HG02759 (cell line): ENCODE results near the gene SIRPB2.
A peak's percentile ranks its signal among the peaks of the same experiment; 100 is the strongest.

Source experiments
- ATAC-seq: cut with Tn5 transposase; IDR thresholded peaks from one replicate; pipeline ENCODE4 v1.9.1; 2021; ENCODE audit warnings: mild to moderate bottlenecking, moderate library complexity; ENCODE audit not compliant: unreplicated experiment

Gene SIRPB2

GRCh38 chr20:1472556-1473245, 18.5 kb downstream of the SIRPB2 start:
- ATAC-seq, result no peak

- ATAC-seq, result no peak
These were observed 20.0 kb downstream of the SIRPB2 start for GRCh38 chr20:1471242-1471641.

GRCh38 chr20:1469925-1470571, 21.2 kb downstream of the SIRPB2 start:
- ATAC-seq, result peak; percentile 26

GRCh38 chr20:1469306-1469905, 21.8 kb downstream of the SIRPB2 start:
- ATAC-seq, result no peak

- ATAC-seq, result no peak
These were observed 23.0 kb downstream of the SIRPB2 start for GRCh38 chr20:1468117-1468624.

- ATAC-seq, result no peak
These were observed 23.7 kb downstream of the SIRPB2 start for GRCh38 chr20:1467355-1468116.

- no peak for ATAC-seq
These were observed 24.2 kb downstream of the SIRPB2 start for GRCh38 chr20:1467082-1467354.

- peak; percentile 93 for ATAC-seq
These were observed 24.8 kb downstream of the SIRPB2 start, which contains the start of gene NSFL1C for GRCh38 chr20:1466211-1467081. Gene NSFL1C, minus strand, starts transcription at chr20:1466849. Its CDS starts 25 bp downstream, at chr20:1466824.

GRCh38 chr20:1465470-1466210, 25.6 kb downstream of the SIRPB2 start:
- no peak for ATAC-seq

GRCh38 chr20:1463971-1464570, 27.1 kb downstream of the SIRPB2 start:
- no peak for ATAC-seq

- ATAC-seq, result no peak
These were observed 28.4 kb downstream of the SIRPB2 start for GRCh38 chr20:1462834-1463233.

GRCh38 chr20:1462001-1462400, 29.2 kb downstream of the SIRPB2 start:
- no peak for ATAC-seq

- no peak for ATAC-seq
These were observed 30.9 kb downstream of the SIRPB2 start for GRCh38 chr20:1460275-1460674.

GRCh38 chr20:1457992-1458391, 33.2 kb downstream of the SIRPB2 start:
- ATAC-seq, result no peak

GRCh38 chr20:1456300-1456699, 34.9 kb downstream of the SIRPB2 start:
- ATAC-seq, result no peak

- no peak for ATAC-seq
These were observed 40.2 kb downstream of the SIRPB2 start for GRCh38 chr20:1450926-1451491.

GRCh38 chr20:1449370-1449769, 41.9 kb downstream of the SIRPB2 start:
- no peak for ATAC-seq

GRCh38 chr20:1448081-1448620, 43.1 kb downstream of the SIRPB2 start:
- ATAC-seq, result no peak

GRCh38 chr20:1446536-1446935, 44.7 kb downstream of the SIRPB2 start:
- ATAC-seq, result no peak
